GM12875 (cell line): Measurements from ENCODE around the gene SPPL3.

Experiments used
- H3K4me3 ChIP-seq: one replicate; pipeline ENCODE4 v1.5.1; 2011; ENCODE audit warnings: low read depth, low read length, control low read depth
- TF ChIP-seq, protein P1 (sequence below): IDR thresholded peaks from 2 replicates; pipeline ENCODE4 v1.5.1; 2011; ENCODE audit warnings: low read depth, mild to moderate bottlenecking, control low read depth, inconsistent platforms, low read length, moderate library complexity, borderline replicate concordance; ENCODE audit not compliant: insufficient read depth

The SPPL3 gene

DNA sequence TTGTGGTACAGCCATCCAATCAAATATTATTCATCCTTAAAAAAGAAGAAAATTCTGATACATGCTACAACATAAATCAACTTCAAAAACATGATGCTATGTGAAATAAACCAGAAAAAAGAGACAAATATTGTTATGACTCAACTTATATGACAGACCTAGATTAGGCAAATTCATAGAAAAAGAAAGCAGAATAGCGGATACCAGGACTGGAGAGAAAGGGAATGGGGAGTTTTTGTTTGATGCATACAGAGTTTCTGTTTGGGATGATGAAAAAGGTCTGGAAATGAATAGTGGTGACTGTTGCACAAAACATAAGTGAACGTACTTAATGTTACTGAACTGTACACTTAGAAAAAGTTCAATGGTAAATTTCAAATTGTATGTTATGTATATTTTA is 82.3 kb downstream of the SPPL3 start:
- no peak overlapping the region for H3K4me3 ChIP-seq

DNA sequence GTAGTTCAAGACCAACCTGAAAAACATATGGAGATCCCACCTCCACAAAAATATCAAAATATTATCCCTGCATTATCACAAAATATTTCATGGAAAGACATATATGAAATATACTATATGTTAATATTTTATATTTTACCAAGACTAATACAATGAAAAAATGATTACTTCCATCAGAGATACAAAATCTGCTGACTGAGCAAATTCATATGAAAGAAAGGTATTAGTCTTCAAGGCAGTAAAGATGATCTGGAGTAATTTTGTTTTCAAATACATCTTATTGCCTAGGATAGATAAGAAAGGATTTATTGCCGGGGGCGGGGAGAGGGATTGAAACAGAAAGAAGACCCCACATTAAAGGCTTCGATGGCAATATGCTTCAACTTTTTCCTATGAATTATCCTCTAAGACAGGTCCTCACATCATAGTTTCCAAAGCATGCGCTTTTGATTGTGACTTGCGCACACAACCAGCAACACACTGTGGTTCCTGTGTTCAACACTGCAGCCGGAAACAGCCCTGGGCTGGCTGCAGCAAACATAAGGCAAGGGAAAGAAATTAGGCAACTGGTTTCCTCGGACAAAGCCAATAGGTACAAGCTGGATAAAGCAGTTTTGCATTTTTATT is 83.2 kb downstream of the SPPL3 start:
- TF ChIP-seq, protein P1, sequence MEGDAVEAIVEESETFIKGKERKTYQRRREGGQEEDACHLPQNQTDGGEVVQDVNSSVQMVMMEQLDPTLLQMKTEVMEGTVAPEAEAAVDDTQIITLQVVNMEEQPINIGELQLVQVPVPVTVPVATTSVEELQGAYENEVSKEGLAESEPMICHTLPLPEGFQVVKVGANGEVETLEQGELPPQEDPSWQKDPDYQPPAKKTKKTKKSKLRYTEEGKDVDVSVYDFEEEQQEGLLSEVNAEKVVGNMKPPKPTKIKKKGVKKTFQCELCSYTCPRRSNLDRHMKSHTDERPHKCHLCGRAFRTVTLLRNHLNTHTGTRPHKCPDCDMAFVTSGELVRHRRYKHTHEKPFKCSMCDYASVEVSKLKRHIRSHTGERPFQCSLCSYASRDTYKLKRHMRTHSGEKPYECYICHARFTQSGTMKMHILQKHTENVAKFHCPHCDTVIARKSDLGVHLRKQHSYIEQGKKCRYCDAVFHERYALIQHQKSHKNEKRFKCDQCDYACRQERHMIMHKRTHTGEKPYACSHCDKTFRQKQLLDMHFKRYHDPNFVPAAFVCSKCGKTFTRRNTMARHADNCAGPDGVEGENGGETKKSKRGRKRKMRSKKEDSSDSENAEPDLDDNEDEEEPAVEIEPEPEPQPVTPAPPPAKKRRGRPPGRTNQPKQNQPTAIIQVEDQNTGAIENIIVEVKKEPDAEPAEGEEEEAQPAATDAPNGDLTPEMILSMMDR, result no peak
- H3K4me3 ChIP-seq, result no peak overlapping the region

More for the DNA sequence above, 82.3 kb downstream of the SPPL3 start:
- TF ChIP-seq, protein P1, result no peak

DNA sequence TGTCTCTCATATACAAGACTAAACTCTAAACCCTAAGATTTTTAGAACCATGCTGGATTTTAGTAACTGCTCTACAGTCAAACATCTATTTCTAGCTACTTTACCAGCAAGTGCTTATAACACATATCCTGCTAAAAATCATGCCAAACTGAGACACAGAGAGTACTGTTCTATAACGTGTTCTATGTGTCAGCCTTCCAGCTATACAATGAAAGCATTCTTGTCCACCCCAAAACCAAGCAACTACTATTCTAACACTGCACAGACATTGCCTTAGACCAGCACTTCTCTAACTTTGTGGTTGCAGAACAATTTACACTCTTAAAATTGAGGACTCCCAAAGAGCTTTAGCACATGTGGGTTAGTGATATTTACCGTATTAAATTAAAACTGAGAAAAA is 85.7 kb downstream of the SPPL3 start:
- TF ChIP-seq, protein P1, result no peak
- H3K4me3 ChIP-seq, result no peak overlapping the region

DNA sequence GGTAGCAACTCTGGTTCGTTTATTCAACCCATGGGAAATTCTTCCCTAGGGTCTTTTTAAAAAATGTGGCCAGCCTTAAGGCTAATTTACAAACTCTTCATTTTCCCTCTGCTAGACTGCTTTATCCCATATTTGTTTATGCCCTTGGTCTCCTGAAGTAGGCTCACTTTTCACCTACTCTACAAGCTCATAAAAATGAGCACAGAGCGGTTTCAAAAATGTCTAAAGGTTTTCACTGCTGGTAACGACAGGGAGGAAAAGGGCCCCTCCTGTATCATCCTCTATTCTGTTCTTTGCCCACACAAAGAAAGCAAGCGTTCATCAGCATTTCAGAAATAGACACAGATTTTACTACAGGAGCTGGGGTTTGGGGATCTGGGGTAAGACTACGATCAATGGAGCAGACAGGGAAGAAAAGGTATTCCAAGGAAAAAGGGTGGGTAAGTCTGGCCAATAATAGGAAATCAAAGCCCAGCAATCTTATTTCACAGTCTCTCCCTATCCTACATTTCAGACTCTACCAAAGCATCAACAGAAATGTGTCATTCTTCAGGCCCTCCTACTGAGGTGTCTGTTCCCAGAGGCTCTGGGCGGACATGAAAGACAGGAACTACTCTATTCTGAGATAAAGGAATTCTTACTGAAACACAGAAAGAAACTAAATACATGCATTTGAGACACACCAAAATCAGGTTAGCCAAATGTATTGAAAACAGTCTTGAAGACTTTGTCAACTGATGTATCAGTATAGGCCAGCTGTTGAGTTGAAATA is 86.4 kb downstream of the SPPL3 start:
- TF ChIP-seq, protein P1, result no peak
- H3K4me3 ChIP-seq, result no peak overlapping the region

DNA sequence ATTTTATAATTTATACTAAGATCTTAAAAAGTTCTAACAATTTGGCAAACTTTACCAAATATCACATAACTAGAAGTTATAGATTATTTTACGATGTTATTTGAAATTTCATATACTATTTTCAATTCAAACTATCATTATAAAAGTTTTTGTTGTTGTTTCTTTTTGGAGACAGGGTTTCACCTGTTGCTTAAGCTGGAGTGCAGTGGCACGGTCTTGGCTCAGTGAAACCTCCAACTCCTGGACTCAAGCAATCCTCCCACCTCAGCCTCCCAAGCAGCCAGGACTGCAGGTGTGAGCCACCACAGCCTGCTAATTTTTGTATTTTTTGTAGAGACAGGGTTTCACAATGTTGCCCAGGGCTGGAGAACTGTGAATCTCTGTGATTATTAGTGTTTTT is 87.8 kb downstream of the SPPL3 start:
- TF ChIP-seq, protein P1, result no peak

DNA sequence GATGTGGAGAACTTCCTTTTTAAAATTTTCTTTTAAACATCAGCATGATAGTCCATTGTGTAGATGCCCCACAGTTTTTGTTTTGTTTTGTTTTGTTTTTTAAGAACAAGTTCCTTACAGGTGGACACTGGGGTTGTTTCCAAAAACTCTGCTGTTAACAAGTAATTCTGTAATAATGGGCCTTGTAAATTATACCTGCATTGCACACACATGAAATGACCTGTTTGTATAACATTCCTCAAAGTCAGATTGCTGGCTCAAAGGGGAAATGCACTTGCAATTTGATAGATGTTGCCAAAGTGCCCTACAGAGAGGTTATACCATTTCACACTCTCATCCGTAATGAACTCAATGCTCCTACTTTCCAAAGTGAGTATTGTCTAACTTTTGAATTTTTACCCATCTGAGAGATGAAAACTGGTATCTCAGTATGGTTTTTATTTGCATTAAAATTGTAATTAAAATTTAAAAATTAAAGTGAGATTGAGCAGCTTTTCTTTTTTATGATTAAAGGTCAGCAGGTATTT is 89.2 kb downstream of the SPPL3 start:
- TF ChIP-seq, protein P1, result no peak
- H3K4me3 ChIP-seq, result no peak overlapping the region

More for the DNA sequence above, 87.8 kb downstream of the SPPL3 start:
- no peak overlapping the region for H3K4me3 ChIP-seq

DNA sequence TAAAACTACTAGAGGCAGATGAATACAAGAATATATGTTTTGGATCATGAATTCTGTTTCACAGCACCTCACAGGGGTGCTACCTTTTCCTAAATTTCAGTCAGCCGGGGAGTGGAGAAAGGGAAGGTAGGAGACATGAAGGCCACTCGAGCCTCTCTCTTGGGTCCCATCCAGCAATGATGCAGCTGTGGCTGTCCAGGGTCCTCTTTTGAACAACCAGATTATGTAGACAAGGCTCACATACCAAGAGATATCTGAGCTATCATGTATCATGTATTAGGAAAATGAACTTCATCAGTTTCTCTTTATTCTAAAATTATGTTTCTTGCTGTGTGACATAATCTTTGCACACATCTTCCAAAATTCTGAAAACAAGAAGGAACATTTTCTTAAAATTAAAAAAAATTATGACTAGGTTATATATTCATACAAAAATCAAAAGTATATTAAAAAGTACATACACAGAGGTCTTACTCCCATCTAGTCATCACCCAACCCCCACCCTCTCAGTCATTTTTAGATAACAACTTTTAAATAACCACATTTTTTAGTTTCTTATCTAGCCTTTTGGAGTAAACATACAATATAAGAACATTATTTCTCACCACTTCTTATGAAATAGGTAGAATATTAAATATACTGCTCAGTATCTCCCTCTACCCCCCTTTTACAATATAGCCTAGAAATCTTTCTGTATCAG is 89.8 kb downstream of the SPPL3 start:
- H3K4me3 ChIP-seq, result no peak overlapping the region
- TF ChIP-seq, protein P1, result no peak
